C1 segment of cervical spinal cord (tissue), 14 donors: ENCODE results near the gene NT5DC2.

Experiments
- DNase-seq, 14 donors: peaks; one replicate each; lab custom pipeline; 2025; lab: John Stamatoyannopoulos, UW

NT5DC2 gene

DNA sequence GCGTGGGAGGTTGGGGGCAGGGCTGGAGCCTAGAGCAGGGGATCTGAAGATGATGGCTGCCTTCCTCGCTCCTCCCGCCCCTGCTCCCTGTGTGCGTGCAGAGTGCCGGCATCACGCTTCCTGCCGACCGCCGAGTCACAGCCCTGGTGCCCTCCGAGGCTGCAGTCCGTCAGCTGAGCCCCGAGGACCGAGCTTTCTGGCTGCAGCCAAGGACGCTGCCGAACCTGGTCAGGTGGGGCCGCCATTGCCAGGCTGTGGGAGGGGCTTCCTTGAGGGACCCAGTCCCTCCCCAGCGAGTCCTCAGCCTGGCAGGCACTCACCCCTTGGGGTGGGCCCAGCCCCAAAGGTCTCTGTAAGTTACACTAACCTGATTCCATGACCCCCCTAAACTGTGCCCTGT, 20.9 kb downstream of the NT5DC2 start:
- no peak for DNase-seq

DNA sequence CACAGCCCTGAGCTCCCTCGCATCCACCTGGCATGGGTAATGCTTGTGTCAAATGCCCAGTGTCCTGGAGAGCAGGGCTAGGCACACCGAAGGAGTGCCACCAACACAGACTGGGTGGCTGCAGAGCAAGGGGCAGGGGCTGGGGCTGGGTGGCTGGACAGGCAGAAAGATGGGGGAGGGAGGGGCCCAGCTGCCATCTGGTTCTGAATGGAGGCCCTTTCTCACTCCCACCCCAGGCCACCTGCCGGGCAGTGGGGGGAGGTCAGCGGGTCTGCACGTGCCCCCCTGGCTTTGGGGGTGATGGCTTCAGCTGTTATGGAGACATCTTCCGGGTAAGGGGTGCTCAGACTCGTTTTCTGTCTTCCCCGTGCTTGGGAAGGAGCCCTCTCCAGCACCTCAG, 21.6 kb downstream of the NT5DC2 start:
- DNase-seq: no peak

DNA sequence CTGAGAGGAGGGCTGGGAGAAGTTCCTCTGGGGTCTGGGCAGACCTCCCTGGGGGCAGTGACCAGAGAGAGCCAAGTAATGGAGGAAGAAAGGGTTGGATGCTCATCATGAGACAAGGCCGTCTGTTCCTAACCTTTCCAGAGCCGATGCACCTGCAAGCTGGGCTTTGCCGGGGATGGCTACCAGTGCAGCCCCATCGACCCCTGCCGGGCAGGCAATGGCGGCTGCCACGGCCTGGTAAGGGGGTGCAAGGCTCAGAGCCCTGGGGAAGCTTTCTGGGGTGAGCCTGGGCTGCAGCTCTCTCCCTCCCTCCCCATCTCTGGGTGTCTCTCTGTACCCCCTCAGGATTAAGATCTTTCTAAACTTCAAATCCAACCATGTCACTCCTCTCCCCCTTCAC, 22.1 kb downstream of the NT5DC2 start:
- no peak for DNase-seq

DNA sequence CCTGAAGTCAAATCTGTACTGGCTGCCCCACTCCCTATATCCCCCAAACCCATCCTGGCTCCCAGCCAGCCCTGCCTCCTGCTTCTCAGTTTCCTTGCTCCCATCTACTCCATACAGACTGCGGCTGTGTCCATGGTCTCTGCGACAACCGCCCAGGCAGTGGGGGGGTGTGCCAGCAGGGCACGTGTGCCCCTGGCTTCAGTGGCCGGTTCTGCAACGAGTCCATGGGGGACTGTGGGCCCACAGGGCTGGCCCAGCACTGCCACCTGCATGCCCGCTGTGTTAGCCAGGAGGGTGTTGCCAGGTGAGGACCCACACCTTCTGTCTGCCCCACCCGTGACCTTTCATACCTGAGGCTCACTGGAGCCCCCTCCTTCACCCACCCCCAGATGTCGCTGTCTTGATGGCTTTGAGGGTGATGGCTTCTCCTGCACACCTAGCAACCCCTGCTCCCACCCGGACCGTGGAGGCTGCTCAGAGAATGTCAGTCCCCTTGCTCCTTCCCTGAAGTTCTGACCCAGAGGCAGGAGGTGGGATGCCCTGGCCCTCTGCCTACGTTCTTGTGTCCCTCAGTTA, 23.8 kb downstream of the NT5DC2 start:
- no peak for DNase-seq

DNA sequence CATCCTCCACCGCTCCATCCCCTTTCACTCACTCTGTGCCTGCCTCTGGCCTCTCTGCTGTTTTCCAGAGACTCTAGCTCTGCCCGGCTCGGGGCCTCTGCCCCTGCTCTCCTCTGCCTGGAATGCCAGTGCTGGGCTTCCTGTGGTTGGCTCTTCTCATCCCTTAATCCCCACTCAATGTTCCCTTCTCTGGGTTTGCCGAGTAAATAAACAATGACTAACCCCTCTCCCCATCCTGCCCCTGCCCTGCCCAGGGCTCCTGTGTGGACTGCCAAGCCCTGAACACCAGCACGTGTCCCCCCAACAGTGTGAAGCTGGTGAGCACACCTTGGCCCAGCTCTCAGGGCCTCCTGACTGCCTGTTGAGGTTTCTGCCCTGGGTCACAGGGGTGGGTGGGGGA, 26.3 kb downstream of the NT5DC2 start:
- no peak for DNase-seq

DNA sequence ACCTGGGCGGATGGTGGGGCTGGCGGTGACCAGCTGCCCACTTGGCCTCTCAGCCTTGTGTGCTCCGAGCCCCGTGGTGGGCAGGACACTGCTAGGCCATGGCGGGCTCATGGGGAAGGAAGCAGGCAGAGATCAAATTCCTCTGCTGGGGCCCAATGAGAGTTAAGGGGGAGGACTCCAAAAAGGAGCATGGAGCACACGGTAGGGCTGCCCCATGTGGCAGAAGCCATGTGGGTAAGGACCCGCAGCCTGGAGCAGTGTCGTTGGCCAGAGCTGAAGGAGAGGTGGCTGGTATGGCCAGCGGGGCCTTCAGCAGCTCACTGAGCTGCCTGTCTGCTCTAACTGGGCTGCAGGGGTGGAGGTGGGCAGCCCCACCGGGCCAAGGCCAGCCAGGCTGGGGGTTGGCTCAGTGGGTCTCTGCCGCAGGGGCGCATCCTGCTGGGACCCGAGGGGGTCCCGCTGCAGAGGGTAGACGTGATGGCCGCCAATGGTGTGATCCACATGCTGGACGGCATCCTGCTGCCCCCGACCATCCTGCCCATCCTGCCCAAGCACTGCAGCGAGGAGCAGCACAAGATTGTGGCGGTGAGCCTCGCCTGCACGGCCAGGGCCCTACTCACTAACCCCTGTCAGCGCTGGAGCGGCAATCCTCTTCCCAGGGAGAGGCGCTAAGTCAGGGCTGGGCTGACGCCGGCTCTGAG, 27.2 kb downstream of the NT5DC2 start:
- no peak for DNase-seq

DNA sequence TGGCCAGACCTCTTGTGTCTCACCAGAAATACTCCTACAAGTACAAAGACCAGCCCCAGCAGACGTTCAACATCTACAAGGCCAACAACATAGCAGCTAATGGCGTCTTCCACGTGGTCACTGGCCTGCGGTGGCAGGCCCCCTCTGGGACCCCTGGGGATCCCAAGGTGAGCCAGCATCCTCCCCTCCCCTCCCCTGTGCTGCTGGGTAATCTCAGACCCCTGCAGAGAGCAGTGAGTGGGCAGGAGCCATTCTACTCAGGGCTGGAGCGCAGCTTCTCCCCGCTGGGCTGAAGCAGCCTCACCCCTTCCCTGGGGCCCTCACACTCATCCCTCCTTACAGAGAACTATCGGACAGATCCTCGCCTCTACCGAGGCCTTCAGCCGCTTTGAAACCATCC, 28.7 kb downstream of the NT5DC2 start:
- no peak for DNase-seq

DNA sequence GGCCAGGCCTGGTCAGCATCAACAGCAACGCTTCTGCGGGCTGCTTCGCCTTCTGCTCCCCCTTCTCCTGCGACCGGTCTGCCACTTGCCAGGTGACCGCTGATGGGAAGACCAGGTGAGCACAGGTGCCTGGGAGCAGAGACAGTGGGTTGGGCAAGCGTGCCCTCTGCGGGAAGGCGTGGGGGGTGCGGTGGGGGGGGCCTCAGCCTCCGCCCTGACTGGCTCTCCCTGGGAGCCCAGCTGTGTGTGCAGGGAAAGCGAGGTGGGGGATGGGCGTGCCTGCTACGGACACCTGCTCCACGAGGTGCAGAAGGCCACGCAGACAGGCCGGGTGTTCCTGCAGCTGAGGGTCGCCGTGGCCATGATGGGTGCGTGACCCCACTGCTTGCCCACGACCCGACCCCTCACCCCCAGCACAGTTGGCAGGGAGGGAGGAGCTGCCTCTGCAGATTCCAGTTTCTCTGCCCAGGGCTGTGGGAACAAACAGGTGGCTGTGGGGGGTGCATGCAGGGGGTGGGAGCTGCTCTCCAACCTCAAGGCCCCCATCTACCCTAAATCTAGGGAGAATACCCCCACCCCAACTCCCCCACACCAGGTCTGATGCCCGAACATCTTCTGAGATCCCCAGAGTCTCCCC, 29.8 kb downstream of the NT5DC2 start:
- DNase-seq: no peak

DNA sequence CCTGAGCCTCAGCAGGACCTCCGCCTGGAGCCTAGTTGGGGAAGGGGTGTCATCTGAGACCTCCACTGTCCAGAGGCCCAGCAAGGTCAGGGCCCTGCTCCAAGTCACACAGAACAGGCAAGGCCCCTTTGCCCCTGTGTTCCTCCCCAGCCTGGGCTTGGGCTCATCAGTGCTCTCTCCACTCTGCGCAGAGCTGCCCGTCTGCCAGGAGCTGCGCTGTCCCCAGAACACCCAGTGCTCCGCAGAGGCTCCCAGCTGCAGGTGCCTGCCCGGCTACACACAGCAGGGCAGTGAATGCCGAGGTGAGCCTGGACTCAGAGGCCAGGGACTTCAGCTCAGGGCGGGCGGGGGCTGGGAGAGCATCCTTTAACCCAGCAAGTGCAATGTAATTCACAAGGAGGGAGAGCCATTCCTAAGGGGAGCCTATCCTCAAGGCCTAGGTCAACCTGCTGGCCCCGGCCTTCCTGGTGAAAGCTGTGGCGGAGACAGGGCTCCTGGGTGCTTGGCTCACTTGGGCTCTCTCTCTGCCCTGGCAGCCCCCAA, 30.8 kb downstream of the NT5DC2 start:
- no peak for DNase-seq

DNA sequence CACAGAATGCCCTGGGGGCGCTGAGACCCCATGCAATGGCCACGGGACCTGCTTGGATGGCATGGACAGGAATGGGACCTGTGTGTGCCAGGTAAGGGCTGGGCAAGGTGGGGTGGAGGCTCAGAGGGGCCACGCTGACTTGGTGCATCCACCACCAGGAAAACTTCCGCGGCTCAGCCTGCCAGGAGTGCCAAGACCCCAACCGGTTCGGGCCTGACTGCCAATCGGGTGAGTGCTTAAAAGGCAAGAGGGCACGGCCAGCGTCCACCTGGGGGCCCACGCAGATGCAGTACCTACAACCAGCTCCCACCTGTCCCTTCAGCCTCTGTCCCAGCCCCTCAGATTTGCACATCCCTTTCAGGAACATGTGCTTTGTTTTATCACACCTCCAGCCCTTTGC, 31.7 kb downstream of the NT5DC2 start:
- DNase-seq: no peak

DNA sequence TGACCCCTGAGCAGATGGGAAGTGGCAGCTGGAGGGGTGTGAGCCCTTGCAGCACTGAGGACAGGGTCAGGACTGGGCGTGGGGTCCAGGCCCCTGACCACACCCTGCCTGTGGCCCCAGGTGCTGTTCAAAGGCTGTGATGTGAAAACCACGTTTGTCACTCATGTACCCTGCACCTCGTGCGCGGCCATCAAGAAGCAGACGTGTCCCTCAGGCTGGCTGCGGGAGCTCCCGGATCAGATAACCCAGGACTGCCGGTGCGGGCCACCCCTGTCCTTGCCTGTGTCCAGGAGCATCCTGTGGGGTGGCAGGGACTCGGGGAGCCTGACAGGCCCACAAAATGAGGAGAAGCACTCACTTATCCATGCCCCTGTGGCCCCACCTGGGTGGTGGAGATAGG, 32.6 kb downstream of the NT5DC2 start:
- no peak for DNase-seq

DNA sequence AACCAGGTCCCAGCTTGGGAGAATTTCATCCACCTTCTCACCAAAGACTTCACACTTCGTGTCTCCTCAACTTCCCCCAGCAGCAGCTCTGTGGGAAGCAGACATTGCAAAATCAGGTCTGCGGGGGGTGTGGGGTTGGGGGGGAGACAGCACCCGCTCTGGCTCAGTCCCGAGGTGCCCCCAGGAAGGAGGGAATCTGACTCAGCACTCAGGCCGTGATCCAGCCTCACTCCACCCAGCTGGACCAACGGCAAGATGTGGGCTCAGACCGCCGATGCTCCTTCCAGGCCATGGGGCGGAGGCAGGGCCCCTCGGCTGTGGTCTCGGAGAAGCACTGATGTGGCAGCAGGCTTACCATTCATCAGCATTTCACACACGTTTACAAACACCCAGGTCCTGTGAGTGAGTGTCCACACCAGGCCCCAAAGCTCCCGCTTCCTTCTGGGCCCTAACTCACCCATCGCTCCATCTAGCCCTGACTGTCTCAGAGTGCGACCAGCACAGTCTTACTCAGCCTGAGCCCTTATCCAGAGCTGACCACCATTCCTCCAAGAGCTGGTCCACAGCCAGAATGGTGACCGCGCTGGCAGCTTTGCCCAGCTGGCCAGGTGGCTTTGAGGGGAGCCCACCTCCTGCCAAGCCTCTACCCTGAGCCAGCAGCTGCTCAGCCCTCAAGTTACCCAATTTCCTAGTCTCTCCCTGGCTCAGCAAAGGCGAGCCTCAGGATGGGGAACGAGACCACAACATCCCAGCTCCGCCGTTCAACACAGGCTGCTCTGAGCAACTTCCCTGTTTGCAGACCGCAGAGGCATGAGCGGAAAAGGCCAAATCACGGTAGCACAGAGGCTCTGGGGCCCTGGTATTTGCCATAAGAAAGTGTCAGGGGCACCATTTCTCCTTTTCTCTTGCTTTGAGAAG, 35.3 kb downstream of the NT5DC2 start:
- peak in 7 of 14 donors; percentile 9 to 65 (median 42) for DNase-seq

DNA sequence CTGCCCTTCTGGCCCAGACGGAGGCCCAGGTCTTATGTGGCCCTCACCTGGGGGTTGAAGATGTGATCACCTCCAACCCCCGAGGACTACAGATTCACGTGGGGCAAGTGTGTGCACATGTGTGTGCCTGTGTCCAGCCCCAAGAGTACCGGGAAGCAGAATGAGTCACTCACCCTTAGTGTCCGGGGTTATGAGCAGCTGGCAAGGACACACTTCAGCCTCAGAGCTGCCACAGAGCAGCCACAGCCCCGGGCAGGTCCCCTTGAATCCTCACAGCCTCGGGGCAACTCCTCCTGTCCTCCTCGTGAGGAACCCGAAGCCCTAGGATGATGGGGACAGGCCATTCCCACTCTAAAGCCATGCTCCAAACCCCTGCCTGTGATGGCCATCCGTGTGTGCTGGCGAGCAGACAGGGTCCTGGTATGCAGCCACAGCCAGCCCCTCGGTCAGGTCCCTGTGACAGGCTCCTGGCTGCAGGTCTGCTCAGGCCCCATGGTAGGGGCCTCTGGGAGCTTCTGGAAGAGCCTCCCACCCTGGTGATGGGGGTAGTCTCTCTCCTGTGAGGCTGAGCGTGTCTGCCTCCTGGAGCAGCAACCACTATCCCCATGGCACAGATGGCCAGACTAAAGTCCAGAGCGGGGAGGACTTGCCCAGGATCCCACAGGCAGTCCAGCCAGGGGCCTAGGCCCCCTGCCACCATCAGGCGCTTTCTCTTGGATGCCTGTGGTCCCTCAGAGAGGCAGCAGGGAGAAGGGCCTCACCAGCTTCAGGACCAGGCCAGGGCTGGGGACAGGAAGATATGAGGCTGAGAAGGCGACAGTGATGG, 37.7 kb downstream of the NT5DC2 start:
- peak in 1 of 14 donors; percentile 17 for DNase-seq

DNA sequence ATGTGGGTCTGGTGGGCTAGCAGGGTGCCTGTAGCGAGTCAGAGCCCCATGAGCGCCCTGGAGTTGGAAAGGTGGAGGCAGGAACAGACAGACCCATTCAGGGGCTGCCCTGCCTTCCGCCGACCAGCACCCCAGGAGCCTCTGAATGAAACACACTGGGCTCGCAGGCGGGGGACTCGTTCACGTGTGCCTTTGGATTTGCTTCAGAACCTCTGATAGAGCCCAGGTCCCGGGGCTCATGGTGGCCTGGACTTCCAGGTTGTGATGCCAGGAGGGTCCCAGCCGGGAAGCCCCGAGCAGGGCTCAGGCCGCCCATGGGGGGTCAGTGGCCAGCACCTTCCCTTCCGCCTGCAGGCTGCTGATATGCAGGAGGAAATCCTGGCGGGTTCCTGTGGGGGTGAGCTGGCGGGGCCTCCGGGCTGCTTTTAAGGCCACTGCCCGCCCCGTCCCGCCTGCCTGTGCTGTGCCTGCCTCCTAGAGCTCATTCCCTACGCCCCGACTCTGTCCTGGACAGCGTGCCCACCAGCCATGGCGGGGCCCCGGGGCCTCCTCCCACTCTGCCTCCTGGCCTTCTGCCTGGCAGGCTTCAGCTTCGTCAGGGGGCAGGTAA, 38.7 kb downstream of the NT5DC2 start, which contains the start of gene STAB1:
STAB1 (plus strand) TSS at position 453 of the 610 bp plus-strand sequence; CDS start at position 529, 76 bp downstream.
- DNase-seq: no peak

DNA sequence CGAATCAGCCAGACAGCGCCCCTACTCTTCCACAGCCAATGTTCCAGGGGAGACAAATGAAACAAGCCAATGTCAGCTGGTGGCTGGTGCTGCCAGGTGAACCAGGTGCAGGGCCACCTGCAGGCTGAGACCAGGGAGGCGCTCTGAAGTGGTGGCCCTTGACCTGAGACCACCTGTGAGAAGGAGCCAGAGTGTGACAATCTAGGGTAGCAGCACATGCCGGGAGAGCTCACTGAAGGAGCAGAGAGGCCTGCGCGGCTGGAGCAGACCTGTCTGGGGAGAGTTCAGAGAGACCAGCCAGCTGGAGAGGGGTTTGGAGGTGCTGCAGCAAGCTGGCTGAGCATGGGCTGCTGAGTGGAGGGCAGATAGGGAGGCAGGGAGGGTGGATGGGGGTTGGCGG, 39.2 kb downstream of the NT5DC2 start:
- peak in 1 of 14 donors; percentile 49 for DNase-seq

DNA sequence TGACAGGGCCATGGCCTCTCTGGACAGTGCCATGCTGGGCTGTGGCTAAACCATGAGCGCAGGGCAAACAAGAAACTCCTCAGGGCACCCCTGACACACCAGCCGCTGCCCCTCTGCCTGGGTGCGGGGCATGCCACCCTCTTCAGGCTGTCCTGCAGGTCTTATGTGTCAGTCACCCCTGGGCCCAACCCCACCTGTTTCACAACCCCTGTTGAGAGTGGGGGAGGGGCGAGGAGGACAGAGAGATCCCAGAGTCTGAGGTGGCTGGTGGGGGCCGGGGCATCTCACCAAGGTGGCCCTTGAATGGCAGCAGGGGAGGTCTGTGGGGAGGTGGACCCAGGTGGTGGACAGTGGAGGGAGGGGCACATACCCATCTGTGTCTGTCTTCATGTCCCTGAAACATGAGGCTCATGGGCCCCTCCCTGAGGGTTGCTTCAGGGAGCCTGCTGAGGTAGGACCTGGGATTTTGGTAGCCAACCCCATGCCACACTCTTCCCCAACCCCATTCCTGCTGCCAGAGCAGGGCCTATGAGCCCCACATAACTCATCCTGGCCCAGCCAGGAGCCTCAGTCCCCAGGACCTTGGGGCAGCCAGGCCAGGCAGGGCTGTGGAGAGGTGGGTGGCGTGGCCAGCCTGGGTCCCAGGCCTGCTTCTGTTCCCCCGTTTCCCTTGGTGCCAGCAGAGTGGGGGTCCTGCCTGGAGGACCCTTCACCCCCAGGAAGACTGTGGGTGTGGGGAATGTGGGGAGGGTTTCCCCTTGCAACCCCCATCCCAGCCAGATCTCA, 40.2 kb downstream of the NT5DC2 start:
- DNase-seq: no peak

DNA sequence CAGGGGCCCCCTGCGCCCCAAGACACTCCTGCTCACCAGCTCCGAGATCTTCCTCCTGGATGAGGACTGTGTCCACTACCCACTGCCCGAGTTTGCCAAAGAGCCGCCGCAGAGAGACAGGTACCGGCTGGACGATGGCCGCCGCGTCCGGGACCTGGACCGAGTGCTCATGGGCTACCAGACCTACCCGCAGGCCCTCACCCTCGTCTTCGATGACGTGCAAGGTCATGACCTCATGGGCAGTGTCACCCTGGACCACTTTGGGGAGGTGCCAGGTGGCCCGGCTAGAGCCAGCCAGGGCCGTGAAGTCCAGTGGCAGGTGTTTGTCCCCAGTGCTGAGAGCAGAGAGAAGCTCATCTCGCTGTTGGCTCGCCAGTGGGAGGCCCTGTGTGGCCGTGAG, 41.6 kb downstream of the NT5DC2 start:
- DNase-seq: no peak

DNA sequence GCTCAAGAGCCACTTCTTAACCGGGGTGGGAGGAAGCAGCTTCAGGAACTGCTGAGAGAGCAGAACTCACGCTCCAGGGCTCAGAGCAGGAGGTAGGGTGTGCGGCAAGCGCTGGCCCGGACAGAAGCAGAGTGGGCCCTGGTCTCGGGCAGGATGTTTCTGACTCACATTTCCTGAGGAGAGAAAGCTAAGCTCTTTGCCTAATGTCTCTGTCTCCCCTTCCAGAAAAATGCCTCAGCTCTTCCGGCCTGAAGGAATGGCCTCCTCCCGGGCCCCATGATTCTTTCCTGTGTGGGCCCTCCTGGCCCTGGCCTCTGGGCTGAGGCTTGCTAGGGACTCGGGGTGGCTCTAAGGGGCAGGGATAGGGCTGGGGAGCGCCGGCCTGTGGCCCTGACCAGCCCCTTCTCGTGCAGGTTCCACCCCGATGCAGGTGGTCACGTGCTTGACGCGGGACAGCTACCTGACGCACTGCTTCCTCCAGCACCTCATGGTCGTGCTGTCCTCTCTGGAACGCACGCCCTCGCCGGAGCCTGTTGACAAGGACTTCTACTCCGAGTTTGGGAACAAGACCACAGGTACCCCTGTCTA, 42.6 kb downstream of the NT5DC2 start:
- peak in 2 of 14 donors; percentile 3 to 21 for DNase-seq
